Measurements from ENCODE around the gene CHI3L1.
"Not testable (repeated sequence)": the region's sequence is repeated elsewhere in the genome, so short reads cannot be mapped to it uniquely, and the experiment has no call there.

Gene CHI3L1

DNA sequence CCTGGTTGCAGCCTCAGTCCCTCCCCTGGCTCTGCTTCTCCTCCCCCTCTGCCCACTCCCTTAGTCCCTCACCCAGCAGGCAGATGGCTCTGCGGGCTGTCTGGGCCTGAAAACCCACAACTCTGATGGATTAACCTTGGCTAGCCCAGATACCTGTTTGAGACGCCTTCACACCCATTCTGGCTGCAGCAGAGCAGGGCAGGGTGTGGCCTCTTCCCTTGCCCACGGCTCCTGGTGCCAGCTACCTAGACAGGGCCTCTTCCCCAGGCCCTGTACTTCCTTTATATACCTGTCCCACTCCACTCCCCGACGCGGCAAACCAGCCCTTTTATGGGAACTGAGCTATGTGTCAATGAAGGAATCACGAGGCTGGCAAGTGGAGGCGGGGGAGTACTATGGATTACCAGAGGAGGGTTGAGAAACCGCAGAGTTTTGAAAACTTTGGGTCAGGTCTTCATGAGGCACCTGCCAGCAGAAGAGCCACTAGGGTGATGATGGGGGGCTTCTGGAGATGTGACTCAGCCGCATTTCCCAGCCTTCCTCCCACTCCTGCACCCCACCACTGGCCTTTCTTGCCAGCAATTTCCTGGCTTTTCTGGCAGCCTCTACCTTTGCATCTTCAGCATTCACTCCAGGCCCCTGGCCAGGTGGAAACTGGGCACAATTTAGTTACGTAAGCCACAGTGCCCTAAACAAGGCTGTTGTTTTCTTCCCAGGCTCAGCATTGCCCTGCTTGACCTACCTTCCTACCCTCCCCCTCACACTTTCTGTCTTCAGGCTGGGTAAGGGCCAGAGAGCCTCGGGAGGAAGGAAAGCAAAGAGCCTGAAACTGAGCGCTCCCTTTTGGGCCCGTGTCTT, at the start of gene CHI3L1:
Gene CHI3L1 (minus strand): TSS at position 259 of the 858 bp plus-strand sequence. CDS start 81 bp downstream, at position 178.
- DNase-seq (ENCODE audit: low read depth): no peak

DNA sequence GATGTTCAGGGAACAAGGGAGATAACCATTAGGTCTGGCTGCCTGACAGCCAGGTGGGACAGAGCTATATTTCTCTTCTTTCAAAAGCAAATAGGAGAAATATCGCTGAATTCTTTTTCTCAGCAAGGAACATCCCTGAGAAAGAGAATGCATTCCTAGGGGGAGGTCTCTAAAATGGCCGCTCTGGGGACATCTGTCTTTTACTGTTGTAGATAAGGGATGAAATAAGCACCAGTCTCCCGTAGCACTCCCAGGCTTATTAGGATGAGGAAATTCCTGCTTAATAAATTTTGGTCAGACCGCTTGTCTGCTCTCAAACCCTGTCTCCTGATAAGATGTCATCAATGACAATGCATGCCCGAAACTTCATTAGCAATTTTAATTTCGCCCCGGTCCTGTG, 48.4 kb upstream of the CHI3L1 start:
- DNase-seq (ENCODE audit: low read depth): not testable (repeated sequence)

DNA sequence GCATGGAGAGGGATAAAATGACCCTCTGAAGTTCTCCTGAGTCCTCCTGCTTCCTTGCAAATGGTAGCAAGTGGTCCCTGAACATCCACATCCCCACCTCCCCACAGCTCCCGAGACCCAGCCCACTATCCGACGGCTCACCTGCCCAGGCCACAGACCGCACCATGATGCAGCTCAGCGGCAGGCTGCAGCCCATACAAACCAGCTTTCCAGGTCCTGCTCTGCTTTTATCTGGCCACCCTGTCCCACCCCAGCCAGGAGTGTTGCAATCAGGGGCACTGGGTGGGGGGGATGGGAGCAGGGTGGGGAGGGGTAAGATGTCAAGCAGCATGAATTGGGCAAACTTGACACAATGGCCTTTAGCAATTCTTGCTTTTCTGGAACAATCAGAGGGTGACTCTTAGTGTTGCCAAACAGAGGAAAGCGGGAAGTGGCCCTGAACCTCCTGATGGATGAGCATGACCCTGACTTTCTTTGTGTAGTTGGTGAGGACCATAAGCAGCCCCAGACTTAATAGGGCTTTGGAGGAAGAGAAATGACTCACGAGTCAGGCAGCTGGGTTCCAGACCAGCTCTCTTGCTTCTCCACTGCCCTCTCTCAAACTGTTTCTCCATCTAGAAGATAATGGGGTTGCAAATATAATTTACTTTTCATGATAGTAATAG, 43.1 kb upstream of the CHI3L1 start, which contains the start of gene CHIT1:
Gene CHIT1 (minus strand): TSS at position 203 of the 665 bp plus-strand sequence. CDS start 37 bp downstream, at position 166.
- no peak for DNase-seq (ENCODE audit: low read depth)

DNA sequence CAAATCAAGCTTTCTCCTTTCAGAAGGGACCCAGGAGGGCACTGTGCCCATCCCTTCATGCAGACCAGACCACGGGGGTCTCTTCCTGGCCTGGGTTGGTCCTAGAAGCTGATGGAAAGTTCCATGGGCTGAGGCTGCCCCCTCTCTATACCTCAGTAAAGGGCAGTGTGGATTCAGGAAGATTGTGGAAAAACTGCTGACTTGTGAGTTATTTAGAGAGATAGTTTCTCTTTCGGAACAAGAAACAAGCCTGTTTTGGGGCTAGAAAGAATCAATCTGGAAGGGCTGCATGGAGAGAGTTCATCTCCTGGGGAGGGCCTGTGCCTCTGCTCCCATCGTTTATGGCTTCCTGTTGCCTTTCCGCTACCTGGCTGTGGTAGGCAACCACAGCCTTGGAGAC, 42.2 kb upstream of the CHI3L1 start:
- DNase-seq (ENCODE audit: low read depth): no peak

DNA sequence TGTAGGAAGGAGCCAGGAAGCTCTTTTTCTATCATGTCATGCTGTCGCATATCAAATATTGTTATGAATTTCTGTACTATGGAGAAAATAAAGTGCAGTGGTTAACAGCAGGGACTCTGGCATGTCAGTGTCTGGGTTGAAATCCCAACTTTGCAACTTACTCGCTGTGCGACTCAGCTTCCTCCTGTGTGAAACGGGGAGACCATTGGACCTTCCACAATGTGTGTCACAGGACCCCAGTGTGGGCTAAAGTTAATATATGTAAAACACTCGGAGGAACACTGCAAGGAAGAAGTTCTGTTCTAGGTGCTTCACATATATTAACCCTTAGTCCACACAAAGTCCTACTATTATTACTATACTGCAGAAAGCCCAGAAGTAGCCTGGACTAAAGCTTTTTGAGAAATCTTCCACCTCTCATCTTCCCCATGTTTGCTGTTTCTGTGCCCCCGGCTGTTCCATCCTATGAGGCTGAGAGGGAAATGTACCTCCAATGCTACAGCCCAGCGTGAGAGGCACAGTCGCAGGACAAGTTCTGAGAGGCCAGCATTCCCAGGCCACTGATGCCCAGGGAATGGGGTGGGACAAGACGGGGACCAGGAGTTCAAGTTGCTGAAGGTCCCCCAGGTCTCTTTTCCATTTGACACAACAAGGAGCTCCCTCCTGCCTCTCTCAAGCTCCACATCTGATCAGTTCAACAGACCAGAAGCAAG, 41.0 kb upstream of the CHI3L1 start:
- DNase-seq (ENCODE audit: low read depth): no peak

DNA sequence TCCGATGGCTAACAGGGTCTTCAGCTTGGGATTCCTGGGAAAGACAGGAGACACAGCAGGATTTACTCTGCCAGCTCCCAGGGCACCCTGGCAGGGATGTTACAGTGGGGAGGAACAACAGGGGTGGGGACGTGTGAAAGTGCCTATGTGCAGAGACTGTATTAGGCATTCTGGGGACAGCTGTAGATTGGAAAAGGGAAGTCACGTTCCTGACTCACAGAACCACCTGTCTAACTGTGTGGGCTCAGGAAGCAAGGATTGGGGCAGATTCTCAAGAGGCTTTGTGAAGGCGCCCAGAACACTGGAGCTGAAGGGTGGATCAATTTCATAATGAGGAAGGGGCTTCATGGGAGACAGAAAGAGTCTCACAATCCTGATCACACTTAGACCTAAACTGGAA, 38.6 kb upstream of the CHI3L1 start:
- DNase-seq (ENCODE audit: low read depth): no peak

DNA sequence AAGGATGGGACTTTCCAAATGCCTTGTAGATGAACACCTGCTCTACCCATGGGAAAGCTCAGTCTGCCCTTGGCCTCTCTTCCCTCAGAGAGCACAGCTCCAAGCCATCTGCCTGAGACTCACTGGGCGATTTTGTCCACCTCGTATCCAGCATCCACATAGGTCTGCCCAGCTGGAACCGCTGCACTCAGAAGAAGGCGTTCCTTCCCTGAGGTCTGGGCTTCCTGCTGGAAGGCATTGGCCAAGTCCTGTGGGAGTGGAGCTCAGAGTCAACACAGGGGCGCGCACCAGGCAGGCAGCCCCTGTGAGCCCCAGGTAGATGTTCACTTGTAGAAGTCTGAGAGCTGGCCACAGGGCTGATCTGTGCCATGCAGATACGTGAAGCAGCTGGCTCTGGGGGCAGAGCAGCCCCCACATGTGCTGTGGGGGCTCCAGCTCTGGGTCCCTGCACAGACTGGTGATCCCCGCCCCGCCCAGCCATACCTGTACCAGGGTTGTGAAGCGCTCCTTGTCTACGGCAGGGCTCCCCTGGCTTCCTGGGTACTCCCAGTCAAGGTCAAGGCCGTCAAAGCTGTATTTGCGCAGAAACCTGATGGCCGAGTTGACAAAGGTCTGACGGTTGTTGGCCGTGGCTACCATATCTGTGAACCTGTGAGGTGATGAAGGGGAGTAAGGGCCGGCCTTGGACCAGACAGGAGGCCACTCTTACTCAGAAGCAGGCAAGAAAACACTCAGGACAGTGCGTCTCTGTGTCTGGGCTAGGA, 36.7 kb upstream of the CHI3L1 start:
- DNase-seq (ENCODE audit: low read depth): no peak

DNA sequence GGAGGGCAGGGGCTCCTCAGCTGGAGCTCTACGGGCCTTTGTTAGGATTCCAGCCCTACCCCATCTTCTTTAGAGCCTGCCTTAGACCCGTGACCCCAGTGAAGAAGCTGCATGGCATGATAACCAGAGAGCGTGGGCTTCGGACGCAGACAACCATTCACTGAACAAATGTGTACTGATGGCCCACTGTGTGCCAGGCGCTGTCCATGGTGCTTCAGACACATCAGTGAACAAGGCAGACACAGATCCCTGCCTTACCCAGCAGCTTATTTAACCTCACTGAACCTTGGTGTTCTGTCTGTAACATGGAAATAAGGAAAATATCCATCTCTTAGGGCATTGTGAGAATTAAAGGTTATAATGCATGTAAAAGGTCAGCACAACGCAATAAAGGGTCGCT, 33.4 kb upstream of the CHI3L1 start:
- no peak for DNase-seq (ENCODE audit: low read depth)

DNA sequence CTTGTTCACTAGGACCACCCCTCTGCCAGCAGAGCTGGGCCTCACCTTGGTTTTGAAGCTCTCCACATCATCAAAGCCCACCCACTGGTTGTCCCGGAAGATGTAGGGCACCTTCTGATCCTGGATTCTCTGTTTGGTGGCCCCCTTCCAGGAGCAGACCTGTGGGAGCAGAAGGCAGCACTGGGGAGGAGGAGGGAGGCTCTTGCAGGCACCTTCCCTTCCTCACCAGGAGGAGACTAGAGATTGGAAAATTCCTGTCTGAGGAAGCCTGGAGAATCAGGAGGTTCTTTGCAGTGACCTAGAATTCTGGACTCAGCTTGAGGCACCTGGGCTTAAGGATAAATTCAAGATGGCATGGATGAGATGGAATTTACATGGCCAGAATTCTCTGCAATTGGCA, 32.7 kb upstream of the CHI3L1 start:
- DNase-seq (ENCODE audit: low read depth): no peak

DNA sequence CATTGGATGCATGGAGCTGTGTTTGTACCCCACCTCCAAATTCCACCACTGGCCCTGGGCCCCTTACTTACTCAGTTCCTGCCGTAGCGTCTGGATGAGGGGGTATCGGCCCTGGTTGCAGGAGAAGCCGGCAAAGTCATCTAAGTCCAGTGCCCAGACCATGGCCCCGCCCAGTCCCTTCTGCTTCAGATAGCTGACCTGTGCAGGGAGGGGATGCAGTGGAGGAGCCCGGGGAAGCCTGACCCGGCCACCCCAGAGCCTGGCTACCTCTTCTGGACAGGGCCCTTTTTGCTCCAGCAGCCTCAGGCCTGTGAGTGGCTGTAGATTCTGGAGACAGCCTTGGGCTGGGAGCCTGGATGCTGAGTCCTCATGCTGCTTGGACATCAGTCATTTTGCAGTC, 31.2 kb upstream of the CHI3L1 start:
- DNase-seq (ENCODE audit: low read depth): no peak

DNA sequence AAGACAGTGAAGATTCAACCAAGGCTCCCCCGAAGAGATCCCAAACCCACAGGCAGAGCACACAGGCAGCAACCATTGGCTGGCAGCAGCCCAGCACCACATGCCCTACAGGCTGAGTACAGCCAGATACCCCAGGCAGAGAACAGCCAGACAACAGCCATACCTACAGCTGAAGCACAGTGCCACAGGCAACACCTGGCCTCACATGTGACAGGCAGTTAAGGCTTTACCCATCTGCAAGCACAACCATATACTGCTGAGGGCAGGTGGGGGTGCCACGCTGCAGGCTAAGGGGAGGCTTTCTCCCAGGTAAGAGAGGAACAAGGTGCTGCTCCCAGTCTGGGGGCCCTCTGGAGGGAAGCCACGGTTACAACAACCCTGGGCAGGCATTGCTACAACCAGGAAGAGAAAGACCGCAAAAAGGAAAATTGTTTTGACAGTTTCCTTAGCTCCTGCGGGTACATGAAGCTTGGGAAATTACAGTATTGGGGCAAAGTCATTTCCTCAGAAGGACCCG, 30.7 kb upstream of the CHI3L1 start:
- DNase-seq (ENCODE audit: low read depth): no peak

DNA sequence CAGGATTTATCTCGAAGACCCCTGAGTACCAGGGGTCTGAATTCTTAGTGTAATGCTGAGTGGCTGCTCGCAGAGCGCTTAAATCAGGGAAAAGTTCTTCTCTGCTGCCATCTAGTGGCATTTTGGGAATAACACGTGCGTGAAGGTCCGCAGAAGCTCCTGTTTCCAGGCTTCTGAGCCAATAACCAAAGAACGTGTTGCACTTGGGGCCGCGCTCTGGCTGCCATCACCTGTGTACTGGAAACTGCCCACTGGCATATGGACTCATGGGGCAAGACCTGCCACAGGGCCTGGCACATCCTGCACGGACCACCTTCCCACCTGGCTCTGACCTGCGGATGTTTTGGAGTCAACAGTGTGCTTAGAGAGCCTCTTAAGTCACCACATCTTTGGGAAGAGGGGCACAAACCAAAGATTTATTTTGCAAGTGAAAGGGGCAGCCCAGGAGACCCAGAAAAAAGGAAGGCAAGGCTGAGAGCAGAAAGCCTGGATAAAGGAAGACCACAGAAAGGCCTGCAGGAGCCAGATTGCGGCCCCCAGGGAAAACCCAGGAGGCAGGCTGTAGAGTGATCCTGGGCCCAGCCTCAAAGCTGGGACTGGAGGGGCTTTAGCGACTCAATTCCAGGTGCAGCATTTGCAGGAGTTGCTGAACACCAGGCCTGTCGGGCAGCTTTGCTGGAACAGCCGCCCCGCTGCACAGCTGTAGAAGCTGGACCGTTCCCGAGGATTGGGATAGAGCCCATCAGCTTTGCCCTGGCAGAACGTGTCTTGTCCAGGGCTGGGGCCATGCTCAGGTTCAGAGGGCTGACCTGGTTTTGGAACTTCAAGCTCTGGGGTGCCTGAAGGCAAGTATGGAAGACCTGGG, 30.0 kb upstream of the CHI3L1 start:
- DNase-seq (ENCODE audit: low read depth): peak; percentile 35

DNA sequence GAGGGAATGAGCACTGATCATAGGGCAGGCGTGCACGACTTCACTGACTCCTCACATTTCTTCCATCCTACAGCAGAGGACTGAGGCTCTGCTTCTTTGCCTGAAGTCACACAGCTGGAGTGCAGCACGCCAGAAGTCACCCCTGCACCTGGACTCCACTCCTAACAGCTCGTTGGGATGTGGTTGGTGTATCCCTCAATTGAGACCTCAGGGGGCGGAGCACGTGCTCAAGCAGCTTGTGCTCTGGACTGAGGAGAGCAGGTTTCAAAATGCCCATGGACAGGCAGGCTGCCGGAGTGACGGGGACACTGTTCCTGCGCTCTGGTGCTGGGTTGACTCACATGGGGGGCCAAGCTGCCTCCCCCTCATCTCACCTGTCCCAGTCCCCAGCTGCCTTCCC, 29.1 kb upstream of the CHI3L1 start:
- no peak for DNase-seq (ENCODE audit: low read depth)

DNA sequence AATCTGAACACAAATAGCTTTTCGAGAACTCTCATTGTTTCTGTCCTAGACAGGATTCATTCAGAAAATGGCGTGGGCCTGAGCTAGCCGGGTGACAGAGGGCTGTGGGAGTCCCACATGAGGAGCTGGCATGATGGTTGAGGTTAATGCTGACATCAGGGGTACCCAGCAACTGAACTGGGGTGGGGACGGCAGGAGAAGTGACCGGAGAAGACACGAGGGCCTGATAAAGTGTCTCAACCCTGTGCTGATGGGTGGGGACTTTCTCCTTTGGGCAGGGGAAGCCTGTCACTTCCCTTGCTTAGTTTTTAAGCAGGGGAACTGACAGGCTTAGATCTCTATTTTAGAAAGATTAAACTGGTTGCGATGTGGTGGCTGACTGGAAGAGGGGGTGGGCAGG, 28.4 kb upstream of the CHI3L1 start:
- DNase-seq (ENCODE audit: low read depth): no peak

DNA sequence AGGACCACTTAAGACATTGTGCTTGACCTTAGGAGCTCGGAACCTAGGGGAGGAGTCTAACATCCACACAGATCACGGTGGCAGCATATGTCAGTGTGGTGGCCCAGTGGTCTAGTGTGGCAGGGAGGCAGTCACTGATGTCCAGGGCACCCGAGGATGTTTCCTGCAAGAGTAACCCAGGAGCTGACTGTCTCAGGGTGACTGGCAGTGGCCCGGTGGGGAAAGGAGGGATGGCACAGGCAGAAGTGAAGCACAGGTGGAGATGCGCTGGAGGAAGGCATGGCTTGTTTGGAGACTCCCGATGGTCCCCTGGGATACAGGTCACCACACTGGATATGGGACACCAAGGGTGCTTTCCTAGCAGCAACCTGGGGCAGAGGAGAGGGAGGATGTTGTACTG, 26.6 kb upstream of the CHI3L1 start:
- no peak for DNase-seq (ENCODE audit: low read depth)

DNA sequence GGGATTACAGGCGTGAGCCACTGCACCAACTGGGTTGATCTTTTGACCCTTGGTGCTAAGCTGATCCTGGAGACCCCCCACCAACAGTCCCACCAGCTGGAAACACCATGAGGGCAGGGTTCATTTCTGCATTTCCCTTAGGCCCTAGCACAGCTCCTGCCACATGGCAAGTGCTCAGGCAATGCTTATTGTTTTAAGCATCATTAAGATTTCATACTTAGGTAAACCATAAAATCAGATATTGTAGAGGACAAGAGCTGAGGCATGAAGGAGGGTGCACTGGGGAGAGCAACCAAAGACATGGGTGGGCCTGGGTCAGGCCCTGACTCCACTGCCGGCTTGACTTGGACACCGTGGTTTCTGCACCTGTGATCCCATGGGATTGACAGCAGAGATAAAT, 25.3 kb upstream of the CHI3L1 start:
- DNase-seq (ENCODE audit: low read depth): no peak

DNA sequence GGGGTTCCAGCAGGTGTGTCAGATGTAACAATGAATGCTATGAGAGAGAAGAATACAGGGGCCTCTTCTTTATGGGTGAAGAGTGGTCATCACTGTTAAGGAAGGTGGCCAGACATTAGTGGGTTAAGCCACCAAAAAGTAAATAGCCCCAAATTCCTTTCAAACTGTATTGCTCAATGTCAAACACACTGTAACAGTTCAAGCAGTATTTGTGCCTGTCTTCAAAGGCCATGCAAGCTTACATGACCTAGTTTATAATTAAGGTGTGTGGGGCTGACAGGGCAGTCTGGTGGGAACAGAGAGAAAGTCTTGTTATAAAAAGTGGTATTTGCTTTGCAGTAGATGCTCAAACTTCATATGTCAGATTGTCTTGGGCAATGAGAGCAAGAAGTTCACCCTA, 24.5 kb upstream of the CHI3L1 start:
- DNase-seq (ENCODE audit: low read depth): no peak

DNA sequence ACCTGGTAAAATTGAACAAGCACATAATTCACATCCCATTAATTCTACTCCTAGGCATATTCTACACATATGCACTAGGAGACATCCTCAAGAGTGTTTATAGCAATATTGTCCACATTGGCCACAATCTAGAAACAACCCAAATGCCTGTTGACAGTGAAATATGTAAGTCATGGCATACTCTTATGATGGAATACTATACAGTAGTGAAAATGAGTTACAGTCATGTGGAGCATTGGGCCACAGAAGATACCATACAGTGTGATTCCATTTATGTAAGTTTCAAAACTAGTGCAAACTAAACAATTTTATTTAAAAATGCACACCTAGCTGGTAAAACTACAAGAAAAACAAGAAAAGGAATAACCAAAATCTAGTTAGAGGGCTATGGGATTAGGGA, 23.8 kb upstream of the CHI3L1 start:
- DNase-seq (ENCODE audit: low read depth): no peak

DNA sequence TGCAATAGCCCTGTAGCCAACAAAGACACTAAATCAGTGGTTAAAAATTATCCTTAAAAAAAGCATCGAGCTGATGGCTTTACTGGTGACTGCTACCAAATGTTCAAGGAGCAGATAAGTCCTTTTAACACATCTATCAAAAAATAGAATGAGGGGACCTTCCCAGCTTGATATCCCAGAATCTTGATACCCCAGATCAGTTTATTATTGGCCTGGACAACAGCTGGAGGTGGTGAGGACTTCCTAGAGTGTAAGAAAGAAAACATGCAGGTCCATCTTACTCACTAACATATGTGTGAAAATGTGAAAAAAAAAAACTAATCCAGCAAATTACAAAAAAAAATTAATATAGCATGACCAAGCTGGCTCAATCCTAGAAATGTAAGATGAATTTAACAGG, 21.7 kb upstream of the CHI3L1 start:
- DNase-seq (ENCODE audit: low read depth): no peak

DNA sequence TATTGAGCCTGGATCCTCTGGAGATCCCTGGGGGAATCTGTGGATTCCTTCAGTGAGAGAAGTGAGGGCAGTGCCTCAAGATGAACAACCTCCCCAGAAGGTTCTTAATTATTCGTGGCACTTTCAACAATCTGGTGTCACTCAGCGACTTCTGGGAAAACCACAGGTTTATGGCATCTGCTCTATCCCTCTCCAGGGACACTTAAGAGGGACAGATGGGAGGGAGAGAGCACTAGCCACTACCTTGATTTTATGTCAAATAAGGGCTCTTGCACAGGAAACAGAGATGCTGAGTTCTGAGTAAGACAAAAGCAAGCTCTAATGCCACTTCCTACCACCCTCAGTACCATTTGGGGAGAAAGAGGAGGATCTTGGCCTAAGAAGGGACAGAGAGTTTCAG, 21.2 kb upstream of the CHI3L1 start:
- no peak for DNase-seq (ENCODE audit: low read depth)

DNA sequence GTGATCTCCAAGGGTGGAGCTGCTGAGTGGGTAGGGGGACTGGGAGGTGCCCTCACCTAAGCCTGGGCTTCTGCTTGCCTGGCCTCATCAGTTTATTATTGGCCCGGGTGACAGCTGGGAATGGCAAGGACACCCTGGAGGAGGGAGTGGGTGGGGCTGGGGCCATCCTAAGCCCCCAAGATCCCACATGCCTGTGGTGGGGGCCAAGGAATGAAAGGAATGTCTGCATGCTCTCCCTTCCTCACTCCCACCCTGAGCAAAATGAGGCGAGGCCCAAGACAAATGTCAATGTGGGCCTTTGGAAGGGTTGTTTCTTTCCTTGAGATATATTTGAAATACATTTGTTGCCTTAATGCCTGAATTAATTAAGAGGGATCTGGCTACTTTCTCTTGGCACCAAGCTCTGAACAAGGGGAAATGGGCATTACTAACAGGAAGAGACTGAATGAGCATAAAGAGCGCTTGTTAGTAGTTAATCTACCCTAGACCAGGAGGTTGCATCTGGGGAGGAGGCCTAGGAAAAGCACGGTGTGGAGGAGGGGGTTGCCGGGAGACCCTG, 19.7 kb upstream of the CHI3L1 start:
- no peak for DNase-seq (ENCODE audit: low read depth)
